Central memory CD4-positive, alpha-beta T cell (primary cell): ENCODE results near the gene FCHO1.

ENCODE experiments used
- DNase-seq: peaks from one replicate; pipeline ENCODE4 v3.0.0; 2022
- total RNA-seq, 3 experiments: gene quantifications; one replicate each; lab custom pipeline; 2026; lab: John Stamatoyannopoulos, UW

The FCHO1 gene
- 48.9 to 109 (median 98.0) reads per million in 3 experiments for total RNA-seq

GRCh38 chr19:17751103-17751911 lies at the start of gene FCHO1:
TSS of gene FCHO1 (plus strand) at chr19:17751477. CDS start at chr19:17755165, 3,688 bp downstream.
- DNase-seq: peak; percentile 85

GRCh38 chr19:17703824-17704463 lies 47.3 kb upstream of the FCHO1 start:
- peak; percentile 61 for DNase-seq

GRCh38 chr19:17706750-17707181 lies 44.5 kb upstream of the FCHO1 start:
- no peak for DNase-seq

GRCh38 chr19:17711851-17712250 lies 39.4 kb upstream of the FCHO1 start:
- no peak for DNase-seq

GRCh38 chr19:17716309-17716929 lies 34.9 kb upstream of the FCHO1 start:
- no peak for DNase-seq

GRCh38 chr19:17718550-17718946 lies 32.7 kb upstream of the FCHO1 start:
- DNase-seq: no peak

- DNase-seq: peak; percentile 51
These were observed 32.1 kb upstream of the FCHO1 start, which contains the start of gene MAP1S for GRCh38 chr19:17718947-17719711. TSS of gene MAP1S (plus strand) at chr19:17719480. CDS start at chr19:17719503, 23 bp downstream.

- DNase-seq: peak; percentile 10
These were observed 31.4 kb upstream of the FCHO1 start for GRCh38 chr19:17719730-17720400.

- no peak for DNase-seq
These were observed 30.8 kb upstream of the FCHO1 start for GRCh38 chr19:17720440-17720839.

- DNase-seq: no peak
These were observed 30.1 kb upstream of the FCHO1 start for GRCh38 chr19:17721111-17721628.

GRCh38 chr19:17721821-17722220 lies 29.5 kb upstream of the FCHO1 start:
- DNase-seq: no peak

GRCh38 chr19:17722655-17723240 lies 28.5 kb upstream of the FCHO1 start:
- DNase-seq: no peak

GRCh38 chr19:17724655-17725054 lies 26.6 kb upstream of the FCHO1 start:
- DNase-seq: no peak

- DNase-seq: no peak
These were observed 25.7 kb upstream of the FCHO1 start for GRCh38 chr19:17725422-17726078.

GRCh38 chr19:17726136-17726741 lies 25.0 kb upstream of the FCHO1 start:
- no peak for DNase-seq

- no peak for DNase-seq
These were observed 24.1 kb upstream of the FCHO1 start for GRCh38 chr19:17726964-17727773.

GRCh38 chr19:17727843-17728242 lies 23.4 kb upstream of the FCHO1 start:
- no peak for DNase-seq

GRCh38 chr19:17733127-17733526 lies 18.1 kb upstream of the FCHO1 start:
- DNase-seq: no peak

- DNase-seq: no peak
These were observed 17.1 kb upstream of the FCHO1 start for GRCh38 chr19:17734146-17734545.

- no peak for DNase-seq
These were observed 15.9 kb upstream of the FCHO1 start for GRCh38 chr19:17735410-17735809.
